GM13976 (cell line): Measurements from ENCODE around the gene PHACTR4.

Experiments used
- DNase-seq: peaks from one replicate; pipeline ENCODE4 v3.0.0; 2012; ENCODE audit warnings: low spot score
- in situ Hi-C: fragments of 300-500 bp; cut with MboI; formaldehyde crosslinking; loops from one replicate; pipeline ENCODE4 v1.12.0; 2022; ENCODE audit warnings: low sequenced_read_pairs, mixed read lengths, inconsistent platforms; ENCODE audit not compliant: unreplicated experiment
- TF ChIP-seq, protein P1 (sequence below): IDR thresholded peaks from 2 replicates; pipeline ENCODE4 v1.5.1; 2012; ENCODE audit warnings: borderline replicate concordance, mild to moderate bottlenecking; ENCODE audit not compliant: insufficient read depth; ENCODE audit errors: extremely low read depth, missing control alignments, control extremely low read depth

The PHACTR4 gene

DNA sequence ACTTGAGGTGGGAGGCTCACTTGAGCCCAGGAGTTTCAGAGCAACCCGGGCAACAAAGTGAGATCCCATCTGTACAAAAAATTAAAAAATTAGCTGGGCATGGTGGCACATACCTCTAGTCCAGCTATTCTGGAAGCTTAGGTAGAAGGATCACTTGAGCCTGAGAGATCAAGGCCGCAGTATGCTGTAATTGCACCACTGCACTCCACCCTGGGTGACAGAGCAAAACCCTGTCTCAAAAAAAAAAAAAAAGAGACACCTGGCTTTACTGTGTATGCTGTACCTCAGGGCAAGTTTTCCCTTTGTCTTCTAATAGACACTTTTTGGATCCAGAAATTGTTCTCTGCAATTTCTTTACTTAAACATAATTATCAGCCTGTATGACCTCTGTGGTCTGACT lies 113.2 kb downstream of the PHACTR4 start:
- DNase-seq, result no peak
- in situ Hi-C loops, result no loop called here
- TF ChIP-seq, protein P1, sequence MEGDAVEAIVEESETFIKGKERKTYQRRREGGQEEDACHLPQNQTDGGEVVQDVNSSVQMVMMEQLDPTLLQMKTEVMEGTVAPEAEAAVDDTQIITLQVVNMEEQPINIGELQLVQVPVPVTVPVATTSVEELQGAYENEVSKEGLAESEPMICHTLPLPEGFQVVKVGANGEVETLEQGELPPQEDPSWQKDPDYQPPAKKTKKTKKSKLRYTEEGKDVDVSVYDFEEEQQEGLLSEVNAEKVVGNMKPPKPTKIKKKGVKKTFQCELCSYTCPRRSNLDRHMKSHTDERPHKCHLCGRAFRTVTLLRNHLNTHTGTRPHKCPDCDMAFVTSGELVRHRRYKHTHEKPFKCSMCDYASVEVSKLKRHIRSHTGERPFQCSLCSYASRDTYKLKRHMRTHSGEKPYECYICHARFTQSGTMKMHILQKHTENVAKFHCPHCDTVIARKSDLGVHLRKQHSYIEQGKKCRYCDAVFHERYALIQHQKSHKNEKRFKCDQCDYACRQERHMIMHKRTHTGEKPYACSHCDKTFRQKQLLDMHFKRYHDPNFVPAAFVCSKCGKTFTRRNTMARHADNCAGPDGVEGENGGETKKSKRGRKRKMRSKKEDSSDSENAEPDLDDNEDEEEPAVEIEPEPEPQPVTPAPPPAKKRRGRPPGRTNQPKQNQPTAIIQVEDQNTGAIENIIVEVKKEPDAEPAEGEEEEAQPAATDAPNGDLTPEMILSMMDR, result no peak

DNA sequence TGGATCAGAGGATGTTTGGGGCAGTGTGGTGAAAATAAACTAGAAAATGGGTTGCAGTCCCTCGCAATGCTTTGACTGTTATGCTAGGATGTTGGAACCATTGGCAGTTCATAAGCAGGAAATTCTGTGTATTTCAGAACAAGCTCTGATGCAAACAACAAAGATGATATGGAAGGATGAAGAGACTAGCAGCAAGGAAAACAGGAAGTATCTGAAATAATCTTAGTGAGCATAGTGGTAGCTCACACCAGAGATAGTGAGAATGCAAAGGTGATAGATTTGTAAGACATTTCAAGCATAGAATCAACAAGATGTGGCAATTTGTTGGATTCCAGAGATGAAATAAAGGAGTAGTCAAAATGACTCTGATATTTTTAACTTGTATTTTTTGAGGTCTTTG lies 125.2 kb downstream of the PHACTR4 start:
- in situ Hi-C loops, result no loop called here
- TF ChIP-seq, protein P1, result no peak
- DNase-seq, result no peak

DNA sequence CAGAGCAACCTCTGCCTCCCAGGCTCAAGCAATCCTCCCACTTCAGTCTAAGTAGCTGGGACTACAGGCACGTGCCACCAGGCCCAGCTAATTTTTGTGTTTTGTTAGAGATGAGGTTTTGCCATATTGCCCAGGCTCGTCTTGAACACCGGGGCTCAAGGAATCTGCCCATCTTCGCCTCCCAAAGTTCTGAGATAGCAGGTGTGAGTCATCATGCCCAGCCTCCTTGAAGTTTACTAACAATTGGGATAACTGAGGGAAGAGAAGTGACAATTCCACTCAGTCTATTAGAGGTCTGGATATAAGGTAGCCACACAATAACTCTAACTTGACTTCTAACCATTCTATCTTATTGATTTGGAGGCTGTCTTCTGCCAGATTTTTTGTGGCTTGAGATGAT lies 130.0 kb downstream of the PHACTR4 start:
- TF ChIP-seq, protein P1, result no peak
- in situ Hi-C loops, result no loop called here
- DNase-seq, result no peak

DNA sequence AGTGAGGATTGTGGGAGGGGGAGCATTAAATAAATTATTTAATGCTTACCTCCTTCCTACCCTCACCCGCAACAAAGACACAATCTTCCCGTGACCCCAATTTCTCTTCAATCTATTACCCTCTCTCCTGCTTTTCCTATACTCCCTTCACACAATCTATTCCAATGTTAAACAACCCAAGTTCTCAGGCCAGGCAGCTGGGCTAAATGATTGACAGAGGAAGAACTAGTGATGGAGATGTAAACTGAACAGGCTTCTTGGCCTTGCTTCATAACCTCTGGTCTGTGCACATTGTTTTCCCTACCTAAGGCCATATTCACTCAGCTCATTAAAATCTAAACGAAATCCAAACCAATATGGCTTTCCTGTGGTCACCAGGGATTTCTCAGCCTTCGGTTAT lies 132.4 kb downstream of the PHACTR4 start:
- in situ Hi-C loops, result no loop called here
- DNase-seq, result no peak
- TF ChIP-seq, protein P1, result no peak

DNA sequence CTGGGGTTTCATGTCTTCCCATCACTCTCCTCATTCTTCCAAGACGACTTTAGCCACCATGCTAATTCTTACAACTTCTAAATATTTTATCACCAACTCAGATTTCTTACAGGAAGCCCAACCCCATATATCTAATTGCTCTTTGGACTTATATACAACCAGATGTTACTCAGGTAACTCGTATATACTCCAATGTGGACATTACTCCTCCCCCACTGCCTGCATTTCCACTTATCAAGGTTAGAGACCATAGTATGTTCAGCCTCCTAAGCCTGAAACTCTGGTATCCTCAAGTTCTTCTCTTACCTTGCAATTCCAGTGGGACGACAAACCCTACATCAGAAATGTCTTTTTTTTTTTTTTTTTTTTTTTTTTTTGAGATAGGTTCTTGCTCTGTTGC lies 133.6 kb downstream of the PHACTR4 start:
- TF ChIP-seq, protein P1, result no peak
- DNase-seq, result no peak
- in situ Hi-C loops, result no loop called here

DNA sequence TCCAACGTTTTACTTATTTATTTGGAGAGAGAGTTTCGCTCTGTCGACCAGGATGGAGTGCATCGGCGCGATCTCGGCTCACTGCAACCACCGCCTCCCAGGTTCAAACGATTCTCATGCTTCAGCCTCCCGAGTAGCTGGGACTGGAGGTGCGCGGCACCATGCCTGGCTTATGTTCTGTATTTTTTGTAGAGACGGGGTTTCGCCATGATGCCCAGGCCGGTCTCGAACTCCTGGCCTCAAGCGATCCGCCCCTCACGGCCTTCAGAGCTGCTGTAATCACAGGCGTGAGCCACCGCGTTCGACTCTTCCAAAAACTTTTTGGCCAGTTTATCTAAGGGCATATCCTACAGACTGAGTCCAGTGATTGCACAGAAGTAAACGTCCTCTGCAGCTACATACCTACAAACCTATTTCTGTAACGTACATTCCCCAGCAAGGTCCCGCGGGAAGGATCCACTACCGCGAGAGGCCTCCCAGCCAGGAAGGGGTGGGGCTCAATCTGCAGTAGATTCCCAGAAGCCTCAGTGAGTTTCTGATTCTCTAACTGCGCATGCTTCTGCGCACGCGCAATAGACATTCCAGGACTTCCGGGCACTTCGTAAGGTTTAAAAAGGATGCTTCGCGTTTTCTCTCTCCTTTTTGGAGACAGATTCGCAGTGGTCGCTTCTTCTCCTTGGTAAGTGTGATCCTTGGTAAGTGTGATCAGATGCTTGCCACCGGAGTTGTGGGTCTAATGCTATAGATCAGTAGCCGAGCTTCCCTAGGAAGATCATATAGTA lies 136.1 kb downstream of the PHACTR4 start, which contains the start of gene RCC1:
TSS of gene RCC1 (plus strand) at position 638 of the 782 bp plus-strand sequence. CDS start 23,824 bp downstream, outside the sequence.
- peak; percentile 97 for DNase-seq
- TF ChIP-seq, protein P1, result no peak
- in situ Hi-C loops, result no loop called here

DNA sequence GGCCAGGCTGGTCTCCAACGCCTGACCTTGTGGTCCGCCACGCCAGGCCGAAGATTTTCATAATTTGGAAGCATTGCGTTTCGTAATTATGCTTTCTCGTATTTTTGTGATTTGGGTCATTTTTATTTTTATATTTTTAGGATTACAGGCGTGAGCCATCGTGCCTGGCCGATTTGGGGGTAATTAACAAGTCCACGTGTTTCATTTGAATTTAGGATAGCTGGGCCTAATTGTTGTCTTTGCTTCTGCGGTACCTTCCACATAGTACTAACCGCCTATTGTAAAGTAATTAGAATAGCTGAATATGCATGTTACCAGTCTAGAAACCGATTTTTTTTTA lies 137.3 kb downstream of the PHACTR4 start:
- no peak for DNase-seq
- TF ChIP-seq, protein P1, result no peak
- in situ Hi-C loops, result no loop called here
